GM13976 (cell line): ENCODE measurements around the gene GADD45B.

ENCODE experiments used
- DNase-seq: peaks from one replicate; pipeline ENCODE4 v3.0.0; 2012; ENCODE audit warnings: low spot score
- CTCF ChIP-seq: IDR thresholded peaks from 2 replicates; pipeline ENCODE4 v1.5.1; 2012; ENCODE audit warnings: borderline replicate concordance, mild to moderate bottlenecking; ENCODE audit not compliant: insufficient read depth; ENCODE audit errors: extremely low read depth, missing control alignments, control extremely low read depth
- in situ Hi-C: fragments of 300-500 bp; cut with MboI; formaldehyde crosslinking; loops from one replicate; pipeline ENCODE4 v1.12.0; 2022; ENCODE audit warnings: low sequenced_read_pairs, mixed read lengths, inconsistent platforms; ENCODE audit not compliant: unreplicated experiment

Gene GADD45B

DNA sequence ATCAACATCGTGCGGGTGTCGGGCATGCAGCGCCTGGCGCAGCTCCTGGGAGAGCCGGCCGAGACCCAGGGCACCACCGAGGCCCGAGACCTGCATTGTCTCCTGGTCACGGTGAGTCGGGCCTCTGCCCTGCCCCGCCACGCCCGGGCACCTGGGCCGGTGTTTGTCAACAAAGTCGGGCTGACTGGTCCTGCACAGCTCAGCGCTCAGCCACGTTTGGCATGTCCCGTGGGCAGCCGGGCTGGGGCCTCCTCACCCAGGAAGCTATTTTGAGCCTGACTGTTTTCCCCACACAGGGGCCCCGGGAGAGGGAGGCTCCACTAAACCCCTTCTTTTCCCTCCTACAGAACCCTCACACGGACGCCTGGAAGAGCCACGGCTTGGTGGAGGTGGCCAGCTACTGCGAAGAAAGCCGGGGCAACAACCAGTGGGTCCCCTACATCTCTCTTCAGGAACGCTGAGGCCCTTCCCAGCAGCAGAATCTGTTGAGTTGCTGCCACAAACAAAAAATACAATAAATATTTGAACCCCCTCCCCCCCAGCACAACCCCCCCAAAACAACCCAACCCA, 1.3 kb downstream of the GADD45B start:
- no peak for TF ChIP-seq CTCF
- DNase-seq: peak; percentile 35
- in situ Hi-C loops: no loop called here

DNA sequence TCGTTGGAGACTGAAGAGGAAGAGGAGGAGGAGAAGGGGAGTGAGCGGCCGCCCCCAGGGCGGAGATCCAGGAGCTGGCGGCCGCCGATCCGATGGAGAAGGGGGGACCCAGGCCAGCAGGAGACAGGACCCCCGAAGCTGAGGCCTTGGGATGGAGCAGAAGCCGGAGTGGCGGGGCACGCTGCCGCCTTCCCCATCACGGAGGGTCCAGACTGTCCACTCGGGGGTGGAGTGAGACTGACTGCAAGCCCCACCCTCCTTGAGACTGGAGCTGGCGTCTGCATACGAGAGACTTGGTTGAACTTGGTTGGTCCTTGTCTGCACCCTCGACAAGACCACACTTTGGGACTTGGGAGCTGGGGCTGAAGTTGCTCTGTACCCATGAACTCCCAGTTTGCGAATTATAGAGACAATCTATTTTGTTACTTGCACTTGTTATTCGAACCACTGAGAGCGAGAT, 1.8 kb downstream of the GADD45B start:
- in situ Hi-C loops: no loop called here
- peak; percentile 69 for DNase-seq
- TF ChIP-seq CTCF: no peak

- TF ChIP-seq CTCF: no peak
- DNase-seq: peak; percentile 34
- in situ Hi-C loops: no loop called here
These were observed 2.4 kb downstream of the GADD45B start for GRCh38 chr19:2478278-2478755.

DNA sequence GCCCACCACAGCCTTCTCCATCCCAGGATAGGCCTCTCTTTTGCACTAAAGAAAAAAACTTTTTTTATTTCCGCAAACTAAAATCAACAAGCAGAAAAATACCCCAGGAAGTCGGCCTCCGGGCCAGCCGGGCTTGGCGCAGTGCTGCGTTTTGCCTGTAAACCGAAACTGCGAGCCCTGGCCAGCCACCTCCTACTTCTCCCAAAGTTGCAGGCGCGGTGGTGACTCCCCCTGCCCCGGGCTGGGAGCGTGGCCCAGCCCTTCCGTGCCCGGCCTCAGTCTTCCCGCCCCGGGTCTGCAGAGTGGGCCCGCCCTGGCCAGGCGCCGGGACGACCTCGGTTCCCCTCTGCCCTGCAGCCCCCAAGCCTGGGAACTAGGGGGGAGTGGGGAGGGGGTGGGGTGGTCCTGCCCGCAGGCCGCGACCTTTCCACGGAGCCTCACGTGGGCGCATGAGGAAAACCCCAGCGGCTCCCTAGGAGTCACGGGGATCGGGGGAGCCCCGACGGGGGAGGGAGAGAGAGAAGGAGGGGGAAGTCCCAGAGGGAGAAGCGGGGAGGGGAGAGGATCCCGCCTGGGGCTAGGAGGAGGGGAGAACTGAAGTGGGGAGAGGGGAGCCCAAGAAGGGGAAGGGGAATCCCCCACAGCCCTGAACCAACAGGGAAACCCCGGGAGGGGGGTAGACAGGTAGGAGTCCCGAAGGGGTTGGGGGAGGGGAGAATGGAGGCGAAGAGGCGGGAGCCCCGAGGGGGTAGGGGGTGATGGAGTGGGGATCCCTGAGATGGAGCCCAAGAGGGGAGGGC, 3.0 kb downstream of the GADD45B start:
- in situ Hi-C loops: no loop called here
- no peak for TF ChIP-seq CTCF
- DNase-seq: peak; percentile 71

GRCh38 chr19:2479556-2480194, 3.7 kb downstream of the GADD45B start:
- TF ChIP-seq CTCF: peak; percentile 24
- DNase-seq: no peak
- in situ Hi-C loops: no loop called here

- DNase-seq: no peak
- in situ Hi-C loops: no loop called here
- TF ChIP-seq CTCF: no peak
These were observed 5.5 kb downstream of the GADD45B start for GRCh38 chr19:2481466-2481865.
